HT-29 (cell line): ENCODE data around the gene PTPRT. TPM values are rescaled to one million over a fixed set of nuclear protein-coding genes. Genes with fewer than 3 reads are reported as not detected.

Experiments used
- DNase-seq: peaks from one replicate; pipeline ENCODE4 v3.0.0-alpha.2; 2015; ENCODE audit warnings: low spot score
- total RNA-seq: library from RNA; depleted of rRNA; stranded (reverse); fragments of >200 nt; shearing (Covaris generic); gene quantifications from 2 replicates; pipeline ENCODE4 v1.2.3, GENCODE V29; 2014

PTPRT gene
- total RNA-seq, 1 experiment from 2014 or later, result not detected

DNA sequence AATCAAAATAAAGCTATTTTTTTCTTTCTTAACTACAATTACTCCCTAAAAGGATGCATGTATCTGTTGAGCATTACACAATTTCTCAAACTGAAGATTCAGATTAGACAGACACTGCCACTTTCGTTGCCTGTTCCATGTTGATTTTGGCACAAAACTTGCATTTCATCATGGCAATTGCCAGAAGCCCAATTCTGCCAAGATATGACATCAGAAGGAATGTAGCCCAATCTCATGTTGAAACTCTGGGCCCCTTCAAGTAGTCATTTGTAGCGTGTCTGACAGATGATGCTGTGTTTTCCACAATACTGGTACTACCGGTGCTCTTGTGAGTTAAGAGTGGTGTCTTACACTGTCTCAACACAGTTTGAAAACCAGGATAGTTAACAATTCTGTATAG lies 705.4 kb downstream of the PTPRT start:
- DNase-seq, result no peak

DNA sequence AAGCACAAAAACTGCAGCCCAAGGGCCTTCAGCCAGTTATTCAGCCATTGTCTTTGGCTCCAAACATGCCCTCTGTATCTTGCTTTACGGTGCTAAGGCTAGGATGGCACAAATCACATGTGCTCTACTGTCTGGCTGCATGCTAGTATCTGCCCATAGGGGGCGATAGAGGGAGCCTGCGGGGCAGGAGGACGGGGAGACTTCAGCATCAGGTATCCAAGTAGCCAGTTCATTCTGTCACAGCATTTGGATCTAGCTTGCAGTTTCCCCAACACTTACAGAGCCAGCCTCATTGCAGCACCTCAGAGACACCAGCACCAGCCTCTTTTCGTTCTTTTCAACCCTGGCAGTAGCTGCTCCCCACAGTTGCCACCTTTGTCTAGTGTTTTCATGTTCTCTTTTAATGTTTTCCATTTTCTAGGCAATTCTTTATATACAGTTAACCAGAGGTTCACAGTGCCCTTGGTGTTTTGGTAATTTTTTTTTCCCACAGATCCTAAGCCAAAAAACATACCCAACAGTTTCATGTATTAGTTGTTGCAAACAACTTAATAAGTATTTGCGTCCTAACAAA lies 705.9 kb downstream of the PTPRT start:
- DNase-seq, result peak; percentile 65

DNA sequence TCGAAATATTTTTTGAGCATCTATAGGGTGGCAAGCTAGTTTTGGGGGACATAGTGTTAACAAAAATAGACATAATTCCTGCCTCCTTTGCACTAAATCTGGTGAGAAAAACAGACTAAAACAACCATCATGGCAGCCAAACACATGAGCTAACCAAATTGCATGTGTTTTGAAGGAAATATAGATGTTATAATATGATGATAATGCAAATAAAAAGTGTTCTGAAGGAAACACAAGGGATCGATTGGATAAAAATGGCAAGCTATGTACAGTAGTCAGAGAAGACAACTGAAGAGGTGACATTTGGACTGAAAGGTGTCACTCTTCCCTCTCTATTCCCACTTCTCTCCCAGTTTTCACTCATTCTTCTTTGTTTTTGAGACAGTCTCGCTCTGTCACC lies 706.9 kb downstream of the PTPRT start:
- no peak for DNase-seq

DNA sequence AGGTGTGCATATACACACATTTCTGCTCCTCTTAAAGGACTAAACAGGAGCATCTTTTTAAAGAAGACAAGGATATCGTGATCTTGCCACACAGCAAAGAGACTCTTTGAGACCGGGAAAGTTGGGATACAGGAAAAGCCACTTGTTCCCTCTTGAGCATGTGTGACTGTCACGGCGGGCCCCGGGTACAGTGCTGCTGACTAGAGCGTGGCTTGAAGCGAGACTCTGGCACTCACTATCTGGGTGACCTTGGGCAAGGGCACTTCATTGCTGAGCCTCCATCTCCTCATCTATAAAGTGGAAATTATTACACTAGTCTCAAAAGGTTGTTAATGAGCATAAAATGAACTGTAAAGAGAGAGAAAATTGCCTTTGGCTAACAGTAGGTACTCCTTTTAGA lies 713.9 kb downstream of the PTPRT start:
- DNase-seq, result no peak

DNA sequence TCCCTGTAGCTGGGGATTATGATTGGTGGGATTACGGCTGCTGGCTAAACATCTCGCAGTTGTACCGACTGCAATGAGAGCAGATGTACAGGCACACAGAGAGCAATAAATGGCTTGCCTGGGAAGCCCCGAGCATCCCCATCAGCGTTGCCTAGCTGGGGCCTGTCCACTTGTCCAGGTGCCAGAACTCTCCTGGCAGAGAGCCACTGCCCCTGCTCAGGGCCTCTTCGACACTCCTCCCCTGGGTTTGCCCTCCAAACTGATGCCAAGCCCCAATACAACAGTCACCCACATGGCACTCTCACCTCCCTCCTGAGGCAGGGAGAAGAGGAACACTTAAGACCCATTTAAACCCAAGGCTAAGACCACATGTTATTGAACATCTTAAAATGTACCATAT lies 715.1 kb downstream of the PTPRT start:
- DNase-seq, result no peak

DNA sequence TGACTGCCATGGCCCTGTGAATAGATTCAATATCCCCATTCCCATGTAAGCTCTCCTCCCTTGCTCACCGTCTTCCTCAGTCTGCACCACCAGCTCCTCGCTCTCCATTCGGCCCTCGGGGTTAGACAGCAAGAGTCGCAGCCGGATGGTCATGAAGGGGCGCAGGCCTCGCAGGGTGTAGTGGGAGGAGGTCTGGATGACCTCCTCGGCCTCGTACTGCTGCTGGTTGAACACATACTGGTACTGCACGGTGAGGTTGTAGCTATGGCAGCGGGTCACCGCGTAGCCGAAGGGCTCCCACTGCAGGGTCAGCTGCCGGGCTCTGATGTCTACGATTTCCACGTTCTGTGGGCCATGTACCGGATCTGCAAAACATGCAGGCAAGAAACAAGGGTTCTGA lies 717.5 kb downstream of the PTPRT start:
- no peak for DNase-seq

DNA sequence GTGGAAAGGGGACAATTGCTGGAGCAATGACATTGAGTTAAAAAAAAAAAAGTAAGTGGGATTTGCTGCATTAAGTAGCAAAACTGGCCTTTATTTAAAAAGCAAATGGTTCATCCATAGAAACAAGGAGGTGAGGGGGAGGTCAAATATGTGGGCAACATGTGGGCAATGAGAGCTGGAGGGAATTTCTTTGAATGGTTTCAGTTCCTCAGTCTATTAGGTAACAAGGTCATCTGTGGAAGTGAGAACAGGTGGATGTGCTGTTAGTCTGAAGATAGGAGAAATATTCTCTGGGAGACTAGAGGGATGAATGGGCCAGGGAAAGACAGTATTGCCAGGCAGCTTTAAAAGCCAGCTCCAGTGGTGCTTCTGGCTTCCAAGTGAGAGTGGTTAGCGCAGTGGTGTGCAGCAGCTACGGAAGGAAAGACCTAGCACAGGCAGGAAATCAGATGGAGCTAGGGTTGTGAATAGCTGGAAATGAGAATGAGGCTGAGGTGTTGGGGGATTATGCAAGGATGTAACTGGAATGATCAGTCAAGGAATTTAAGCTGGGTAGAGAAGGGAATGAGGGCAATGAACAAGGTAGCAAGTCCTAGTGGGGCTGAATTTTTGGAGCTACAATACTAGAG lies 727.6 kb downstream of the PTPRT start:
- DNase-seq, result no peak

DNA sequence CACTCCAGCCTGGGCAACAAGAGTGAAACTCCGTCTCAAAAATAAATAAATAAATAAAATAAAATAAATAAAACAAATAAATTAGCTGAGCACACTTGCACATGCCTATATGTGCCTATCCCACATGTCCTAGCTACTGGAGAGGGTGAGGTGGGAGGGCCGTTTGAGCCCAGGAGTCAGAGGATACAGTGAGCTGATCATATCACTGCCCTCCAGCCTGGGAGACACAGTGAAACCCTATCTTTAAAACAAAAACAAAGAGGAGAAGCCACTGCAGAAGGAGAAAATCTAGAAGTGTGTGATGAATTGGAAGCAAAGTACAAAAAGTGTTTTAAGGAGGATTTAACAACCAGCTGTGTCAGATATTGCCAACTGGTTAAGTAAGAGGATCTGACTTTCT lies 728.4 kb downstream of the PTPRT start:
- no peak for DNase-seq

DNA sequence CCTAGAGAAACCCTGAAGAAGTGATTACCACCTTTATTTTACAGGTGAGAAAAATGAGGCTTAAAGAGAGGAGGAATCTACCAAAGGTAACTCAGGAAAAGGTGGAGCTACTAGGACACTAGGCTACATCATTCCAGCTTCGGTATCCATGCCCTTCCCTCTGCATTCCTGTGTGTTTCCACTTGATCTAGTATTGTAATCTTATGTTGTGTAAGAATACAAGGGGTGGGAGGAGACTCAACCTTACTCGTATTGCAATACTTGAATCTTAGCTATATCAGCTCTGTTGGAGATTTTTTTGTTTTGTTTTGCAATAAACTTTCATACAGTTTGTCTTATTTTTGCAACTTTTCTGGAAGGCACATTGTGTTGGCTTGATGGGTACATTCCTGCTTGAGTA lies 742.4 kb downstream of the PTPRT start:
- no peak for DNase-seq

DNA sequence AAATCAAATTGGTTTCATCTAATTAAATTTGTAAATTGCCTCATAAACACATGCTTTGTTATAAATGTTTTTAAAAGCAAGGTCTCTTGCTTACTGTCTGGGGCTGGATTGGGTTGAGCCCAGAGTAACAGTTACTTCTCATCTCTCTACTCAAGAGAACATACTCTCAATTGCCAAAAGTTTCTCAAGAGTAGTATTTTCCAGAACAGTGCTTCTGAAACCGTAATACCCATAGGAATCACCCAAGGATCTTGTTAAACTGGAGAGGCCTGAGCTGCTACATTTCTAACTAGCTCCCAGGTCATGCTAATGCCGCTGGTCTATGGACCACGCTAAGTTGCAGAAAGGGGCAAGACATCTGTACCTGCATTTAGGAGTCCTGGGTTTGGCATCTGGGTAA lies 744.9 kb downstream of the PTPRT start:
- no peak for DNase-seq

DNA sequence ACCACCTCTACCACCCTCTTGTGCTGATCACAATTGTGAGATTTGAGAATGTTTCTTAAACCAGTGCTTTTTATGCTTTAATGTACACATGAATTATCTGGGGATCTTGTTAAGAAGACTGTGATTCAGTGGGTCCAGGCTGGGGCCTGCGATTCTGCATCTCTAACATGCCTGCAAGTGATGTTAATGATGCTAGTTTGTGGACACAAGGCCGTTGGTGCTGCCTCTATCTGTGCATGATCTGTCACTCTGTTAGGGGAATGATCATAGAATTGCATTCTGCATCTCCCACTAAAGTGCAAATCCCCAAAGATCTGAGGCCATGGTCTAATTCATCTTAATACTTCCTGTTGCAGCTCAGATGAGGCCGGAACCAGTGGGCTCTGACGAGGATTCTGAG lies 746.5 kb downstream of the PTPRT start:
- no peak for DNase-seq

DNA sequence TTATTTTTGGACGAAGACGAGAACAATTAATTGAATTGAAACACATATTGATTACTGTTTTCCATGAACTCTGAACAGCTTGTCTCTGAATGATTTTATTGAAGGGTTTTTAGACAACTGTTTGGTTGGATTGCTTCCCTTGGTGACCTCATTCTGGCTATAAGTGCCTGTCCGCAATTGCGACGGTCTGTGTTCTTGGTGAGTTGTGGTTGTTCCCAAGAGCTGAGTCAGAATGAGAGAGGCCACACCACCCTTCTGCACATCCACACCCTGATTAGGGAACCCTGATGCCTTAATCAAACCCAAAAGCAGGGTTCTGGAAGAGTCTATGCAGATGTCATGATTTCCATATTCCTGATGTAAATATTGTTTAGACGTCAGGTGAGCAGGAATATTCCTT lies 747.0 kb downstream of the PTPRT start:
- no peak for DNase-seq

DNA sequence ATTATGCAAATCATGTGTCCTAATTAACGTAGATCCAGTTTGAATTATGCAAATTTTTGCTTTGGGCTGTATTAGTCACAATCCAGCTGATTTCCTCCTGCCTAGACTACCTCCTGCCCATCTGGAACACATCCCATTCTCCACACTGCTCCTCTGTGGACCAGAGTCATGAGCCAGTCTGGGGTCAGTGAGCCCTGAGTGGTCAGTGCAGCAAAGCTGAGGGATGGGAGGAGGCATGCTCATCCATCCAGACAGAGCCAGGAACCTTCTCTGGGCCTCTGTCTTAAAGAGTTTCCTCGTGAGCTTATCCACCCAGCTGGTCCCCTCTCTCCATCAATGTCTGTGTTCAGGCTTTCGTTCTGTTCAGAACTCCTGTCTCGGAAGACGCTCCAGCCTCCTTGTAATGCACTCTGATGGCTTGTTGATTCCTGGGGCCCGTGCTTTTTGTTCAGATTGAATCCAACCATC lies 747.8 kb downstream of the PTPRT start:
- no peak for DNase-seq

DNA sequence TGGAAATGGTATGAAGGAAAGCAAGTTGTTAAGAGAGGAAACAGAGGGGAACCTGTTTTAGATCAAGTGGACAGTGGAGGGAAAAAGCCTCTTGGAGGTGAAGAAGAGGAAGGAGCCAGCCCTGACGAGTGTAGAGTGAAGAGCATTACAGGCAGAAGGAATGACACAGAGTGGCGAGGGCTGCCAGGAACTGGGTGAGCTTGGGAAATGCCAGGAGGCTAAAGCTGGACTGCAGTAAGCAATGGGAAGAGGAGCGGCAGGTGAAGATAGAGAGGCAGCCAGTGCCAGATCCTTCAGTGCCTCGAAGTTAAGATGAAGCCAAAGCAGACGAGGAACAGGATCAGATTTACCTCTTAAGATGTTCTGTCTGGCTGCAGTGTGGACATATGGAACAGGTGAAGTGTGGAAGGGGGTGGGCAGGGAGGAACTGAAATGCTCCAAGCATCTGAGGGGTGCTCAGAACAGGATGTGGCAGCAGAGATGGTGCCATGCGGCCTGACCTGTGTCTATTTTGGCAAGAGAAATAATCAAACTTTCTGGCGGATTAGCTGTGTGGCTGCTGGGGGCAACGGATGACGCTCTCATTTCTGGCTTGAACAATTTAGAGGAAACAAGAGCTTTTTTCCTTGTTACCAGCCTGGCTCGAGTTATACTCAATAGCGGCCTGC lies 748.4 kb downstream of the PTPRT start:
- DNase-seq, result no peak

DNA sequence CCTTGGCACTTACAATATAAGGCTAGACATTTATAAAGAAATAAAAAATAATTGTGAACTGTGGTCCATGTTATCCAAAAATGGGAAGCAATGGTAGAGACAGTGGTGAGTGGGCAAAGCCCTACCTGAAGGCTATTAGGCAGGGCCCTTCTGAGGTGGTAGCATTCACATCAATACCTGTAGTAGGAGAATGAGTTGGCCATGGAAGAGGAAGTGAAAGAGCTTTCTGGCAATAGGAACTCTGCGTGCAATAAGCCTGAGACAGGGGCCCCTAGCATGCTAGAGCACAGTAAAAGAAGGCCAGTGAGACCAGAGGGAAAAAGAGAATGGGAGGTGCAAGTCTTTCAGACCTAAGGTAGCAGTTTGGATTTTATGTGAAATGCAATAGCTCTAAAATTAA lies 754.5 kb downstream of the PTPRT start:
- no peak for DNase-seq

DNA sequence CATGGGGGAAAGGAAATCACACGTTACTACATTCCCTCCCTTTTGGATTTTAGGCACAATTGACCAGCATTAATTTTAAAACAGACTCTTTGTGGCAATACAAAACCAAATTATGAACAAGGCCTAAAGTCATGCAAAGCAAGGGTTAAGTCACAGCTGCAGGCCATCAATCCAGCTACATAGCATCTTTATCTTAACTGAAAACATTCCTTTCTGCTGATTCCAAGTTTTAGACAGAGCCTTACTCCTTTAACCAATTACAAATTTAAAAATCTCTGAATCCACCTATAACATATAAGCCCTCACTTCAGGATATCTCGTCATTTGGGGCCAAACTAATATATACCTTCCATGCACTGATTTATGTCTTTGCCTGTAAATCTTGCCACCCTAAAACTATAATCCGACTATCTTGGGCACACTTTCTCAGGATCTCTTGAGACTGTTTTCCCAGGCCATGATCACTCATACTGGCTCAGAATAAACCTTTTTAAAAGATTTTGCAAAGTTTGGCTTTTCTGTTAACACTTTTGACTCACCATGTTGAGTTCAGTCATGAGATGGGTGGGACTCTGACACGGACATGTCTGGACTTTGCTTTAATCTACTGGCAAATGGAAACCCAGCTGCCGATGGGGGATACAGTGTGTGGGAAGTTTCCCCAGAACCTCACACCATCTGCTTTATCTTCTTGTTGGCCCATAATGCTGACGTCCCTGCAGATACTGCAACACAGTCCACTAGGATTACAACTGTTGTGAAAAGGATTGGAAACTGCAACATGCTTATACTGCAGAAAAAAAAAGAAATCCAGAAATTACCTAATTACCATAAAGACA lies 757.0 kb downstream of the PTPRT start:
- DNase-seq, result no peak

DNA sequence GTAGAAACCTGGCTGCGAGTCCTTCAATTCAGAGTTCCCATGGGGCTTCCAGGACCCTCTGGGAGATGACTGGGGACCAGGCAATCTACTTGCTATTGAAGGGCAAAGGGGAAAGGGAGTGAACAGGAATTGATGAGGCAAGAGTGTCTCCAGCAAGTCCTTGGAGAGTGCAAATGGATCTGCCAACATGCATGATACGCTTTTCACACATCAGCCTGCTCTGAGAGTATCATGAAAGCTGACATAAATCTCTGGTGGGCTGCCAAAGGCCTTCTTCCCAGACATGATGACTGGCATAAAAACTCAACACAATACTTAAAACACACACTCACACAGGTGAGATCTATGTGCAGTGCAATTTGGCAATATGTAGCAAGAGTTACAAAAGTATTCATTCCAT lies 759.1 kb downstream of the PTPRT start:
- no peak for DNase-seq

DNA sequence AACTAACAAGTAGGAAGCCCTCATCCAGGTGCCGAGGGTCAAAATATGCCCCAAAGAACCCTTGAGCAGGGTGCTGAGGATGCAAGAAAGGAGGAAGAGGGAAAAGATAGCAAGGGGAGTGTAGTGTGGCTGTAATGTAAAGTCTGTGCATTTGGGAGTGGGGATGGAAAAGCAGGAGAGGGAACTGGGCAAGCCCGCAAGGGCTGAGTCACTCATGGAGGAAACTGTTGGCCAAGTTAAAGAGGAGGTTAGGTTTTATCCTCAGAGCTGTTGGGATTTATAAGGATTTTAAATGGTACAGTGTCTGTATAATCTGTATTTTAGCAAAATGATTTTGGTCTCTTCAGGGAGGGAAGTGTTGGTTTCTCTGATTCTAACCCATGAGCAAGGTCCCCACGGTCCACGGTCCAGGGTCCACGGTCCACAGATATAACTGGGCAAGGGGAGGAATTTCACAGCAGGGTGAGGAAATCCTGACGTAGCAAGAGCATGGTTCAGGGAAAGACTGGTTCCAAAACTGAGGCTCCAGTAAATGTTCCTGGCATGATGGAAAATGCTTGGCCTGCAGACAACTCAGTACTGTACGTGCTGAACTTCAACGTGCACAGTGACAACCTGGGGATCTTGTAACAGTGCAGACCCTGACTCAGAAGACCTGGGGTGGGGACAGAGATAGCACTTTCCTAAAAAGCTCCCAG lies 759.8 kb downstream of the PTPRT start:
- DNase-seq, result no peak

DNA sequence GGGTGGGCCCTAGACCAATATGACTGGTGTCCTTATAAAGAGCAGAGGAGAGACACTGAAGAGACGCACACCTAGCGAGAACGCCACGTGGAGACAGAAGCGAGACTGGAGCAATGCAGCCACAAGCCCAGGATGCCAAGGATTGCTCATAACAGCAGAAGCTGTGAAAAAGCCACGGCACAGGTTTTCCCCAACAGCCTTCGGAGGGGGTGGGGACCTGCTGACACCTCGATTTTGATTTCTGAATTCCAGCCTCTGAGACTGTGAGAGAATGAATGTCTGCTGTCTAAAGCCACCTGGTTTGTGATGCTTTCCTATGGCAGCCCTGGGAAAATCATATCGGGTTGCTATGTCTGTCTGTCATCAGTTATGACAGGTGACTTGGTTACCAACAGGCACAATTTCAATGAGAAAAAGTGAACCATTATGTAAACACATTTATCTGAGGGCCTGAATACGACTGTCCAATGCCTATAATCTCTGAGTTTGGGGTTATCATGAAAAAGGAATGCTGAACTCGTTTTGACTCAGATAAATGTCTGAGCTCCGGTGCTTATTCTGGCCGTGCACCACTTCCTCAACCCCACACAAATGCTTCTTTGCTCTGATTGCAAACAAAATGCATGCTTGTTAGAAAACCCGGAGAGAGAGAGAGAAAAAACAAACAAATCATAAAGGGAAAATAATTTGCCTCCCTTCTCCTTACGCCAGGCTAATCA lies 769.7 kb downstream of the PTPRT start:
- no peak for DNase-seq

DNA sequence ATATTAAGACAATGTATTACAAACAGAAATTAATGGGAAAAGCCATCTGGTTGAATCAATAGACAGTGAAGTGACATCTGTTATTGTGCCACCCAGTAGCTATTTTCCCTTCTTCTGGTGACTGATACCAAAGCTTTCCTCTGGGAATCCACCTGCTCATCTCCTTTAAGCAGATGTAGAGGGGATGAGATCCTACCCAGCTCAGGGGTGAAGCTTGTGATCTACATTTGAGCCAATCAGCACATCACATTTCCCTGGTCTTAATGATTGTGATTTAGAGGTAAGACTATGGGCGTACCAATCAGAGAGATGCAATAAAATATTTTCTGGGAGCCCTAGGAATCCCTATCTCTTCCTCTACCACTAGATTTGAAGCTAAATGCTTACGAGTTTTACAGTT lies 782.9 kb downstream of the PTPRT start:
- DNase-seq, result no peak

DNA sequence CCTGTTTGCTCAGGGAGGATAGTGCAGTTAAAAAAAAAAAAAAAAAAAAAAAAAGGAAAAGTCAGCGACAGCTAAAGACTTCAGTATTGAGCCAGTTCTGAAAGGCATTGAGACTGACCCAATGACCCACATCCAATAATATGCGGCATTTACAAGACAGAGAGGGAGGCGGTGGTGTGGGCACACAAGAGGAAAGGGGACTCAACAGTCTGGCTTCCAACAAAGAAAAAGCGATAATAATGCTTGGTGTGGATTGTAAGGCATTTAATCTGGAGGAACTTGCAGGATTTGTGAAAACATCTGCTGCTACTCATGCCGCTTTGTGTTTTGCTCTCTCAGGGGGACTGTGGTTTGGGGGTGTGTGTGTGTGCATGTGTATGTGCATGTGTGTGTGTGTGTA lies 787.3 kb downstream of the PTPRT start:
- no peak for DNase-seq
